Choroid plexus epithelial cell (primary cell): ENCODE results near the gene DUSP28.

Experiments
- DNase-seq: peaks from one replicate; pipeline ENCODE4 v3.0.0-alpha.2; 2010; ENCODE audit warnings: low read depth
- H3K4me3 ChIP-seq: 2 replicates; pipeline ENCODE4 v1.5.1; 2011; ENCODE audit warnings: low read depth, mild to moderate bottlenecking, control low read depth, low read length, moderate library complexity
- CTCF ChIP-seq: conservative IDR thresholded peaks from 2 replicates; pipeline ENCODE4 v1.5.1; 2011; ENCODE audit warnings: low read depth, mild to moderate bottlenecking, control low read depth, inconsistent platforms, low read length, moderate library complexity

Gene DUSP28

GRCh38 chr2:240597419-240598181 is 37.4 kb downstream of the DUSP28 start:
- no peak overlapping the region for H3K4me3 ChIP-seq
- no peak for DNase-seq
- TF ChIP-seq CTCF, result no peak

- no peak for DNase-seq
- no peak for TF ChIP-seq CTCF
- H3K4me3 ChIP-seq, result no peak overlapping the region
Observed at GRCh38 chr2:240598311-240598911, 38.3 kb downstream of the DUSP28 start.

- no peak for DNase-seq
- no peak overlapping the region for H3K4me3 ChIP-seq
- no peak for TF ChIP-seq CTCF
Observed at GRCh38 chr2:240599141-240599583, 39.0 kb downstream of the DUSP28 start.

GRCh38 chr2:240600451-240600961 is 40.3 kb downstream of the DUSP28 start:
- no peak for TF ChIP-seq CTCF
- DNase-seq, result no peak
- no peak overlapping the region for H3K4me3 ChIP-seq

GRCh38 chr2:240601061-240601830 is 41.1 kb downstream of the DUSP28 start:
- no peak overlapping the region for H3K4me3 ChIP-seq
- DNase-seq, result no peak
- TF ChIP-seq CTCF, result no peak

GRCh38 chr2:240601831-240602160 is 41.6 kb downstream of the DUSP28 start:
- no peak for TF ChIP-seq CTCF
- no peak overlapping the region for H3K4me3 ChIP-seq
- no peak for DNase-seq
